Measurements from ENCODE around the gene NTF3.
A peak's percentile ranks its signal among the peaks of the same experiment; 100 is the strongest.

DNA sequence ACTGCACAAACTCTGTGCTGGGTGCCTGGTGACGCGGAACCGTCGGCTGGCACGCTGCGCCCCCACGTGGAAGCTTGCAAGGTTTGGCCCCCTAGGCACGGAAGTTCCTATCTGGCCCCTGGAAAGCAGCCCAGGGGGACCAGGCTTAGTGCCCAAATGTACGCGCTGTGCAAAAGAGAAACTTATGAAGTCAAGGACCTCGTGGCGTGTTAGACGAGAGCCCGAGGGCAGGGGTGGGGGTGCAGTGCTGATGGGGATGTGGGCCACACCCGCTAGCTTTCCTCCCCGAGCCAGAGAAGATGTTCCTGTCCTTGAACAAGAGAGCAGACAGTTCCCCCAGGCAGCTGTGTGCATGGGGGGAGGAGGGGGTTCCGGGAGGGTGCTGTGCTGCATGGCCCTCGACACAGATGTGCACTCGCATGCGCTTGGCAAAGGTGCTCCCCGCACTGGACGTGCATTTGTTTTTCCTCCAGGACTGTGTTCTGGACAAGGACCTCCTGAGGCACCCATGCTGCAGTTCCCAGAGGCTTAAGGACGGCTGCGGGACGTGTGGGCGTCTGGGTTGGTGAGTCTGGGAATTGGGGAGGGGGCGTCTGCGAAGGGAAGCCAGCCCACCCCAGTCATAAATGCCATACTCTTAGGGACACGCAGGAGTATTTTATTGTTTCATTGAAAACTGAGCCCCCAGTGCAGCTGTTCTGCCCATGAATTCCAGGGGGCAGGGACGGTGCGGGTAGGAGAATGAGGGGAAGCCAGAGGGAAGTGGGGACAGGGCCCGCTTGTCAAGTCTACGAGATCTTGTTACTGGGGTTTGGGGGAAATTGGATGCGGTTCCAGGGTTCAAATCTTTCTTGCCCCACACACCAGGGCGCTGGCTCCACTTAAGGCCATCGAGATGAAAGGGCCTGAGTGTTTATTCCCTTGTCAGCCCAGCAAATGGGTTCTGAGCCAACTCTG is 80.0 kb downstream of the NTF3 start:
- TF ChIP-seq, protein P1, sequence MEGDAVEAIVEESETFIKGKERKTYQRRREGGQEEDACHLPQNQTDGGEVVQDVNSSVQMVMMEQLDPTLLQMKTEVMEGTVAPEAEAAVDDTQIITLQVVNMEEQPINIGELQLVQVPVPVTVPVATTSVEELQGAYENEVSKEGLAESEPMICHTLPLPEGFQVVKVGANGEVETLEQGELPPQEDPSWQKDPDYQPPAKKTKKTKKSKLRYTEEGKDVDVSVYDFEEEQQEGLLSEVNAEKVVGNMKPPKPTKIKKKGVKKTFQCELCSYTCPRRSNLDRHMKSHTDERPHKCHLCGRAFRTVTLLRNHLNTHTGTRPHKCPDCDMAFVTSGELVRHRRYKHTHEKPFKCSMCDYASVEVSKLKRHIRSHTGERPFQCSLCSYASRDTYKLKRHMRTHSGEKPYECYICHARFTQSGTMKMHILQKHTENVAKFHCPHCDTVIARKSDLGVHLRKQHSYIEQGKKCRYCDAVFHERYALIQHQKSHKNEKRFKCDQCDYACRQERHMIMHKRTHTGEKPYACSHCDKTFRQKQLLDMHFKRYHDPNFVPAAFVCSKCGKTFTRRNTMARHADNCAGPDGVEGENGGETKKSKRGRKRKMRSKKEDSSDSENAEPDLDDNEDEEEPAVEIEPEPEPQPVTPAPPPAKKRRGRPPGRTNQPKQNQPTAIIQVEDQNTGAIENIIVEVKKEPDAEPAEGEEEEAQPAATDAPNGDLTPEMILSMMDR (optimal IDR thresholded peaks at IDR 0.05 in 1 of 3, IDR thresholded peaks at IDR 0.05 in 1 of 3, conservative IDR thresholded peaks at IDR 0.05 in 1 of 3; ENCODE audit: extremely low read depth in 1 of 3, insufficient read depth in 2 of 3, low read length in 3 of 3) = peak; percentile 62 to 85 (median 63)
- TF ChIP-seq EZH2 (IDR thresholded peaks at IDR 0.05; ENCODE audit: low read length) = no peak
